Mesenchymal stem cell (in vitro differentiated cells and primary cell): ENCODE measurements around the gene RILP.

Experiments used
- DNase-seq: peaks from one replicate; pipeline ENCODE4 v3.0.0-alpha.2; 2013
- H2AFZ ChIP-seq: one replicate; pipeline ENCODE4 v1.6.1; 2013; ENCODE audit warnings: low read depth, mild to moderate bottlenecking, control low read depth, inconsistent platforms, low read length, moderate library complexity
- H2AK5ac ChIP-seq: 2 replicates; pipeline ENCODE4 v1.6.1; 2013; ENCODE audit warnings: low read length, moderate library complexity, mild to moderate bottlenecking, inconsistent platforms; ENCODE audit not compliant: severe bottlenecking
- H2BK120ac ChIP-seq: one replicate; pipeline ENCODE4 v1.6.1; 2013; ENCODE audit warnings: low read depth, mild to moderate bottlenecking, inconsistent platforms, low read length, moderate library complexity
- H2BK12ac ChIP-seq, 2 experiments: one replicate each; pipeline ENCODE4 v1.6.1; 2013; ENCODE audit warnings: inconsistent platforms in 2 of 2, low read length in 2 of 2, mild to moderate bottlenecking in 2 of 2, moderate library complexity in 2 of 2, control low read depth in 1 of 2
- H2BK15ac ChIP-seq: one replicate; pipeline ENCODE4 v1.6.1; 2013; ENCODE audit warnings: mild to moderate bottlenecking, low read depth, inconsistent platforms; ENCODE audit not compliant: poor library complexity, severe bottlenecking
- H2BK5ac ChIP-seq: 2 replicates; pipeline ENCODE4 v1.6.1; 2013; ENCODE audit warnings: low read depth, mild to moderate bottlenecking, low read length, control low read depth, inconsistent platforms; ENCODE audit not compliant: poor library complexity, severe bottlenecking
- H3K14ac ChIP-seq, 2 experiments: one replicate each; pipeline ENCODE4 v1.6.1; 2013; ENCODE audit warnings: inconsistent platforms in 2 of 2, low read length in 2 of 2, control low read depth in 1 of 2, mild to moderate bottlenecking in 1 of 2, moderate library complexity in 1 of 2
- H3K18ac ChIP-seq, 2 experiments: one replicate each; pipeline ENCODE4 v1.6.1; 2013; ENCODE audit warnings: inconsistent platforms in 2 of 2, low read length in 2 of 2, control low read depth in 1 of 2, low read depth in 1 of 2, mild to moderate bottlenecking in 1 of 2
- H3K23ac ChIP-seq, 2 experiments: one replicate each; pipeline ENCODE4 v1.6.1; 2013; ENCODE audit warnings: inconsistent platforms in 2 of 2, low read length in 2 of 2, mild to moderate bottlenecking in 2 of 2, moderate library complexity in 2 of 2, control low read depth in 1 of 2
- H3K27ac ChIP-seq: 2 replicates; pipeline ENCODE4 v1.5.1; 2013; ENCODE audit warnings: mild to moderate bottlenecking, moderate library complexity, low read length, control low read depth, inconsistent platforms; ENCODE audit not compliant: poor library complexity, severe bottlenecking
- H3K27me3 ChIP-seq, 2 experiments: 2 replicates each; pipeline versions ENCODE4 v1.6.1 to v1.7.0; 2013; ENCODE audit warnings: low read length in 2 of 2, mild to moderate bottlenecking in 2 of 2, moderate library complexity in 2 of 2, control low read depth in 1 of 2, inconsistent platforms in 1 of 2; ENCODE audit not compliant: control insufficient read depth in 1 of 2, insufficient read depth in 1 of 2
- H3K36me3 ChIP-seq, 2 experiments: 2 replicates each; pipeline versions ENCODE4 v1.6.1 to v1.7.0; 2013; ENCODE audit warnings: low read length in 2 of 2, control low read depth in 1 of 2, inconsistent platforms in 1 of 2, low read depth in 1 of 2, mild to moderate bottlenecking in 1 of 2; ENCODE audit not compliant: insufficient read depth in 2 of 2, control insufficient read depth in 1 of 2
- H3K4ac ChIP-seq, 2 experiments: one replicate each; pipeline ENCODE4 v1.6.1; 2013; ENCODE audit warnings: inconsistent platforms in 2 of 2, low read length in 2 of 2, mild to moderate bottlenecking in 2 of 2, moderate library complexity in 2 of 2, control low read depth in 1 of 2, low read depth in 1 of 2
- H3K4me1 ChIP-seq: 2 replicates; pipeline ENCODE4 v1.6.1; 2013; ENCODE audit warnings: low read depth, low read length, control low read depth; ENCODE audit not compliant: control insufficient read depth, insufficient read depth
- H3K4me2 ChIP-seq: 2 replicates; pipeline ENCODE4 v1.6.1; 2013; ENCODE audit warnings: low read length, mild to moderate bottlenecking, inconsistent platforms; ENCODE audit not compliant: poor library complexity, severe bottlenecking
- H3K4me3 ChIP-seq, 2 experiments: 2 replicates each; pipeline versions ENCODE4 v1.5.1 to v1.7.0; 2013; ENCODE audit warnings: low read length in 2 of 2, mild to moderate bottlenecking in 2 of 2, control low read depth in 1 of 2, low read depth in 1 of 2; ENCODE audit not compliant: insufficient read depth in 1 of 2
- H3K79me1 ChIP-seq: replicated peaks from 2 replicates; pipeline ENCODE4 v1.6.1; 2013; ENCODE audit warnings: mild to moderate bottlenecking, control low read depth, low read length, inconsistent platforms; ENCODE audit not compliant: poor library complexity, severe bottlenecking
- H3K9ac ChIP-seq: 2 replicates; pipeline ENCODE4 v1.7.0; 2013; ENCODE audit warnings: mild to moderate bottlenecking, low read length, moderate library complexity
- H3K9me3 ChIP-seq: 2 replicates; pipeline ENCODE4 v1.7.0; 2013; ENCODE audit warnings: mild to moderate bottlenecking, low read length; ENCODE audit not compliant: control insufficient read depth
- H4K8ac ChIP-seq: one replicate; pipeline ENCODE4 v1.6.1; 2013; ENCODE audit warnings: inconsistent platforms, mild to moderate bottlenecking, low read length, moderate library complexity
- H4K91ac ChIP-seq: one replicate; pipeline ENCODE4 v1.6.1; 2013; ENCODE audit warnings: mild to moderate bottlenecking, low read length, inconsistent platforms
- WGBS: methylation state at CpG from one replicate; pipeline ENCODE4 v1.1.7; 2013; ENCODE audit warnings: mixed read lengths; 5-methylcytosine and 5-hydroxymethylcytosine counted together

The RILP gene

DNA sequence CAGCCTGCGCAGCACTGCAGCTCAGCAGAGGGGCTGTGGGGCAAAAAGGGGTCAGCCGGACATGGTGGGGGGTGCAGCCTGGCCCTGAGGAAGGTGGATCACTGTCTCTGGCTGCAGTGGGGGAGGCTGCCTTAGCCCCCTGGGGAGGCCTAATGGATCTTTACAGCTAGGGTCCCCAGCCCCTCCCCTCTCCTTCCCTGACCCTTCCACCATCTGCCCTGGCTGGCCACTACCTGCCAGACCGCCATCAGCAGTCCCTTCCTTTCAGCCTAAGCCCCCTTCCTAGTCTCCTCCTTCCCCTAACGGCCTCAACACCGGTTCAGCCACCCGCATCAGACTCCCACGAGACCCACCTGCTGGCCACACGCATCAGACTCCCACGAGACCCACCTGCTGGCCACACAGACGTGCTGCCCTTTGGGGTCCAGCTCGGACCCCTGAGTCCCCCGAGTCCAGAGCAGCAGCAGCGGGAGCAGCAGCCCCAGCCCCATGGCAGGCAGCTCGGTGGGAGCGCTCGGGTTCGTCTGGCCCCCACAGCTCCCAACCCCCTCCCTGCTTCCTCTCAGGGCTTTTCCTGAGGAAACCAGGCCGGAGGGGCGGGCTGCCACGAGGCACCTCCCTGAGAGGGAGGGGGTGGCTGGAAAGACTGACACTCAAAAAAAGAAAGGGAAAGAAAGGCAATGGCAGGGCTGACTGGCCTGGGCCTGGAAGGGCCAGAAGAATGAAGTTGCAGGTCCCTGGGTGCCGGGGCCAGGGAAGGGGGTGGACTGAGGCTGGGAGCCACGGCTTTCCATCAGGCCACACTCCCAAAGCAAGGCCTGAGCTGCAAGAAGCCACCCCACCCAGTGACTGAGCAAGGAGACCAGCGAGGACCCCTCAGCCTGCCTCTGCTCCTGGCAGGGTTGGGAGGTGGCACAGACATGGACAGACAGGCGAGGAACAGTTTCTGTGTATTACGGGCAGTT, 4.2 kb downstream of the RILP start, which contains the start of gene SCARF1:
Gene SCARF1 (minus strand): TSS at position 526 of the 965 bp plus-strand sequence. CDS start 35 bp downstream, at position 491.
- Histone ChIP-seq H2AFZ (peak within 1 kb of the TSS; percentile 29), H2BK12ac (peak within 1 kb of the TSS; percentile 89 to 99), H4K8ac (peak within 1 kb of the TSS; percentile 90), H2BK5ac (no peak within 1 kb of the TSS), H3K27ac (no peak within 1 kb of the TSS), H3K4me3 (no peak within 1 kb of the TSS), H3K79me1 (no peaks in the 10 kb centered on the region), H3K18ac (peak within 1 kb of the TSS; percentile 80 to 89), H3K4me1 (peaks cover 53% of the 10 kb centered on the region), H3K23ac (peak within 1 kb of the TSS in 1 of 2 experiments; percentile 57), H4K91ac (peak within 1 kb of the TSS; percentile 66), H3K4ac (peak within 1 kb of the TSS; percentile 29 to 89), H3K14ac (peak within 1 kb of the TSS in 1 of 2 experiments; percentile 86), H2AK5ac (peak within 1 kb of the TSS; percentile 3), H3K36me3 (peaks cover 13 to 14% of the 10 kb centered on the region in 2 experiments), H3K9ac (no peak within 1 kb of the TSS), H3K9me3 (no peaks in the 10 kb centered on the region), H2BK120ac (peak within 1 kb of the TSS; percentile 0), H2BK15ac (peak within 1 kb of the TSS; percentile 91), H3K4me2 (no peak within 1 kb of the TSS), H3K27me3 (peaks cover 0 to 7% of the 10 kb centered on the region in 2 experiments)
- peak; percentile 55 for DNase-seq
- 58% methylated on average over 19 of the region's 25 CpGs for WGBS

DNA sequence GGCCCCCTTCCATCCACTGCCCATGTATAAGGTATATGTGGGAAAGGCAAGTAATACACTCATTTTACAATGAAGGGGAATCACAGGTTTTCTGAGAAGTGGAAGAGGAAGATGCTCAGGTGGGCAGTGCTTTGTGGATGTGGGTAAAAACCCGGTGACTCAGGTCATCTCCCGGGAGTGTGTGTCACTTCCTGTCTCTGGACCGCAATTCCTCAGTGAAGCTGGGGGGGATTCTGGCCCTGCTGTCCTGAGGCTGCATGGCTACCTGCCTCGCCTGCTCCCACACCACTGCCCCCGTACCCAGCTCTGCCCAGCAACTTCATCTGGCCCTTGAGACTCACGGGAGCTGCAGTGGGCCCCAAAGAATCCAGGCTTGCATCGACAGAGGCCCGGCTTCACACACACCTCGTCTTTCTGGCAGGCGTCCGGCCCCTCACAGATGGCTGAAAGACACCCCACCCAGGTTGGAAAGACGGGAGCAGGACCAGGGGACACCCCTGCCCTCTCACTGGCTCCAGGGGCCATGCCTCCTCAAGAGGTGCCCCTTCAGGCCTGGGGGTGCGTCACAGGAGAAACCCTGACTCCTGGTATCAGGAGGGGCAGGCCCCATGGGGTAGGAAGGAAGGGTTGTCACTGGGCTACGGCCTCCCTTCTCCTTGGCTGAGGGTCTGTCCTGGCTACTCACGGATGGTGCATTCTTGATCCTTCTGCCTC, 5.0 kb downstream of the RILP start:
- peak overlapping the region in 1 of 2 experiments; percentile 89 for H3K4ac ChIP-seq
- peak overlapping the region; percentile 3 for H2AK5ac ChIP-seq
- H4K91ac ChIP-seq, result peak overlapping the region; percentile 48
- H2BK12ac ChIP-seq, result peak overlapping the region; percentile 51 to 99
- H3K9me3 ChIP-seq, result no peaks in the 10 kb centered on the region
- peak overlapping the region; percentile 90 for H4K8ac ChIP-seq
- no peak overlapping the region for H3K4me3 ChIP-seq
- DNase-seq, result peak; percentile 69
- peak overlapping the region; percentile 52 for H2BK15ac ChIP-seq
- no peak overlapping the region for H3K4me2 ChIP-seq
- H3K27ac ChIP-seq, result no peak overlapping the region
- H3K36me3 ChIP-seq, result peaks cover 6 to 9% of the 10 kb centered on the region in 2 experiments
- peaks cover 46% of the 10 kb centered on the region for H3K4me1 ChIP-seq
- peaks cover 0 to 7% of the 10 kb centered on the region in 2 experiments for H3K27me3 ChIP-seq
- peak overlapping the region; percentile 80 to 89 for H3K18ac ChIP-seq
- H3K9ac ChIP-seq, result no peak overlapping the region
- peak overlapping the region in 1 of 2 experiments; percentile 57 for H3K23ac ChIP-seq
- H2BK5ac ChIP-seq, result no peak overlapping the region
- peak overlapping the region in 1 of 2 experiments; percentile 79 for H3K14ac ChIP-seq
- H2BK120ac ChIP-seq, result peak overlapping the region; percentile 0
- H3K79me1 ChIP-seq, result no peaks in the 10 kb centered on the region
- H2AFZ ChIP-seq, result no peak overlapping the region
- WGBS, result 47% methylated on average over 15 of the region's 15 CpGs

DNA sequence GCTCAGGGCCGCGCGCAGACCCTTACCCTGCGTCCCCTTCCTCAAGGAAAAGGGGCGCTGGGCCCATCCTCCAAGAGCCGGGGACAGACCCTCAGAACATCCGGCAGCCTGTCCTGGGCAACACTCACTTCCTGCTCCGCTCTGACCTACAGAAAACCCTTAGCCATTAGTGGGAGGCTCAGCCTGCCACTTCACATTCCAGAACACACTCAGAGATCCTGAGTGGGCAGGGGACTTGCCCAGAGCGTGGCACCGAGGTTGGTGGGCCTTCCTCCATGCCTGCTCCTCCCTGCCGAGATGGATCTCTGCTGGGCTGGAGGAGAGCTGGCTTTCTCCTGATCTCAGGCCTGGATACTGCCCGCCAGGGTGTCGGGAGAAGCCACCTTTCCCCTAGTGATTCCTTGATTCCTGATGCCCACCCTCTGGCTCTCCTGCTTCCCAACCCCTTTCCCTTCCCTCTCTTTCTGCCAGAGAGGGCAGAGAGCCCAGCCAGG, 5.6 kb downstream of the RILP start:
- peak overlapping the region; percentile 80 to 97 for H3K18ac ChIP-seq
- H3K23ac ChIP-seq, result no peak overlapping the region
- no peaks in the 10 kb centered on the region for H3K9me3 ChIP-seq
- H3K36me3 ChIP-seq, result peaks cover 6 to 9% of the 10 kb centered on the region in 2 experiments
- peak overlapping the region; percentile 89 for H2BK15ac ChIP-seq
- peak overlapping the region; percentile 98 for H3K4me2 ChIP-seq
- peak overlapping the region in 1 of 2 experiments; percentile 16 for H2BK12ac ChIP-seq
- H3K27me3 ChIP-seq, result peaks cover 0 to 7% of the 10 kb centered on the region in 2 experiments
- peak overlapping the region; percentile 90 for H4K8ac ChIP-seq
- H3K9ac ChIP-seq, result no peak overlapping the region
- peak overlapping the region in 1 of 2 experiments; percentile 60 for H3K4me3 ChIP-seq
- peak overlapping the region; percentile 74 for H2BK120ac ChIP-seq
- DNase-seq, result no peak
- H3K27ac ChIP-seq, result no peak overlapping the region
- H3K4ac ChIP-seq, result peak overlapping the region in 1 of 2 experiments; percentile 5
- H2AFZ ChIP-seq, result peak overlapping the region; percentile 8
- no peaks in the 10 kb centered on the region for H3K79me1 ChIP-seq
- peaks cover 44% of the 10 kb centered on the region for H3K4me1 ChIP-seq
- H3K14ac ChIP-seq, result peak overlapping the region in 1 of 2 experiments; percentile 63
- no peak overlapping the region for H2BK5ac ChIP-seq
- H2AK5ac ChIP-seq, result no peak overlapping the region
- WGBS, result 38% methylated on average over 13 of the region's 13 CpGs
- H4K91ac ChIP-seq, result peak overlapping the region; percentile 34
